Fibroblast of lung (primary cell): ENCODE results near the gene EPHB1. TPM values are rescaled to one million over a fixed set of nuclear protein-coding genes. Genes with fewer than 3 reads are reported as not detected.

Experiments used
- DNase-seq, 2 donors: peaks; one replicate each; pipeline versions ENCODE4 v3.0.0 to v3.0.0-alpha.2; 2010; ENCODE audit warnings: low read depth in 2 of 2
- H2AFZ ChIP-seq: 2 replicates; pipeline ENCODE4 v1.5.1; 2012; ENCODE audit warnings: low read length, control low read depth, inconsistent platforms
- H3K27ac ChIP-seq: 2 replicates; pipeline ENCODE4 v1.5.1; 2011; ENCODE audit warnings: low read length, control low read depth; ENCODE audit not compliant: insufficient read depth
- H3K27me3 ChIP-seq: 2 replicates; pipeline ENCODE4 v1.5.1; 2011; ENCODE audit warnings: mild to moderate bottlenecking, low read length; ENCODE audit not compliant: control insufficient read depth, insufficient read depth
- H3K36me3 ChIP-seq: 2 replicates; pipeline ENCODE4 v1.5.1; 2011; ENCODE audit warnings: low read length; ENCODE audit not compliant: control insufficient read depth, insufficient read depth
- H3K4me1 ChIP-seq: 2 replicates; pipeline ENCODE4 v1.5.1; 2011; ENCODE audit warnings: low read length; ENCODE audit not compliant: control insufficient read depth, insufficient read depth; ENCODE audit errors: extremely low read depth
- H3K4me2 ChIP-seq: 2 replicates; pipeline ENCODE4 v1.5.1; 2011; ENCODE audit warnings: low read length, control low read depth; ENCODE audit not compliant: insufficient read depth; ENCODE audit errors: extremely low read depth
- H3K4me3 ChIP-seq, 4 experiments: fragments of 200-600 bp in 1 of 4; sonication (generic) in 1 of 4; replicated peaks in 1 of 4; 2 replicates each; pipeline ENCODE4 v1.5.1; 2011 to 2016; ENCODE audit warnings: low read length in 4 of 4, low read depth in 3 of 4, mild to moderate bottlenecking in 3 of 4, control low read depth in 2 of 4, inconsistent platforms in 1 of 4, mixed read lengths in 1 of 4; ENCODE audit not compliant: insufficient read depth in 1 of 4; ENCODE audit errors: control extremely low read depth in 1 of 4
- H3K79me2 ChIP-seq: 2 replicates; pipeline ENCODE4 v1.5.1; 2012; ENCODE audit warnings: mild to moderate bottlenecking, low read length, inconsistent platforms; ENCODE audit not compliant: control insufficient read depth, insufficient read depth
- H3K9ac ChIP-seq: 2 replicates; pipeline ENCODE4 v1.5.1; 2011; ENCODE audit warnings: mild to moderate bottlenecking, low read length, control low read depth; ENCODE audit not compliant: insufficient read depth
- H3K9me3 ChIP-seq: 2 replicates; pipeline ENCODE4 v1.5.1; 2012; ENCODE audit warnings: low read depth, low read length; ENCODE audit not compliant: control insufficient read depth, insufficient read depth
- H4K20me1 ChIP-seq: 2 replicates; pipeline ENCODE4 v1.5.1; 2011; ENCODE audit warnings: low read length; ENCODE audit not compliant: control insufficient read depth, insufficient read depth; ENCODE audit errors: extremely low read depth
- CTCF ChIP-seq, 2 donors: IDR thresholded peaks in 1 of 2; conservative IDR thresholded peaks in 1 of 2; 1 replicate in 1 of 2; 2 replicates in 1 of 2; pipeline ENCODE4 v1.5.1; 2011 to 2012; ENCODE audit warnings: low read length in 2 of 2, control low read depth in 1 of 2, inconsistent platforms in 1 of 2, low read depth in 1 of 2, mild to moderate bottlenecking in 1 of 2
- EZH2 ChIP-seq: IDR thresholded peaks from 2 replicates; pipeline ENCODE4 v1.5.1; 2012; ENCODE audit warnings: low read length, control low read depth, mild to moderate bottlenecking; ENCODE audit errors: missing control alignments
- polyA plus RNA-seq, 2 donors: library from polyadenylated mRNA; depleted of rRNA in 1 of 2; stranded (reverse) in 1 of 2; unstranded in 1 of 2; fragments of >200 nt; gene quantifications; 2 replicates each; pipeline ENCODE4 v1.2.1, GENCODE V29; 2011 to 2012; ENCODE audit warnings: missing spikeins in 1 of 2
- total RNA-seq: library from RNA; depleted of rRNA; stranded (reverse); fragments of >200 nt; gene quantifications from 2 replicates; pipeline ENCODE4 v1.2.1, GENCODE V29; 2014

Gene EPHB1
- total and polyA plus RNA-seq, 2 donors (not counting 1 experiment from before 2014, with no cell fraction given), result 0.14 to 0.50 TPM

- Histone ChIP-seq H4K20me1 (no peaks in the 10 kb centered on the region), H3K79me2 (no peaks in the 10 kb centered on the region), H3K9ac (no peak overlapping the region), H3K9me3 (no peaks in the 10 kb centered on the region), H3K4me2 (no peak overlapping the region), H3K27me3 (no peaks in the 10 kb centered on the region), H2AFZ (no peak overlapping the region), H3K4me3 (no peak overlapping the region), H3K4me1 (no peaks in the 10 kb centered on the region), H3K27ac (no peak overlapping the region), H3K36me3 (no peaks in the 10 kb centered on the region)
- TF ChIP-seq EZH2 (no peak), CTCF (conservative IDR thresholded peaks at IDR 0.05 in 1 of 2, IDR thresholded peaks at IDR 0.05 in 1 of 2; ENCODE audit: low read depth in 1 of 2, low read length in 2 of 2) (no peak)
- DNase-seq, result no peak
Measured at GRCh38 chr3:135118792-135119191, 323.7 kb downstream of the EPHB1 start.

GRCh38 chr3:135125171-135125801, 330.2 kb downstream of the EPHB1 start:
- Histone ChIP-seq H4K20me1 (no peaks in the 10 kb centered on the region), H3K9me3 (no peaks in the 10 kb centered on the region), H3K4me1 (no peaks in the 10 kb centered on the region), H3K9ac (no peak overlapping the region), H3K79me2 (no peaks in the 10 kb centered on the region), H2AFZ (no peak overlapping the region), H3K36me3 (no peaks in the 10 kb centered on the region), H3K4me3 (no peak overlapping the region), H3K4me2 (no peak overlapping the region), H3K27me3 (no peaks in the 10 kb centered on the region), H3K27ac (no peak overlapping the region)
- DNase-seq, result peak; percentile 5 to 26
- no peak for TF ChIP-seq EZH2
- no peak for TF ChIP-seq CTCF (conservative IDR thresholded peaks at IDR 0.05 in 1 of 2, IDR thresholded peaks at IDR 0.05 in 1 of 2; ENCODE audit: low read depth in 1 of 2, low read length in 2 of 2)

GRCh38 chr3:135127946-135128470, 332.9 kb downstream of the EPHB1 start:
- TF ChIP-seq EZH2 (no peak), CTCF (conservative IDR thresholded peaks at IDR 0.05 in 1 of 2, IDR thresholded peaks at IDR 0.05 in 1 of 2; ENCODE audit: low read depth in 1 of 2, low read length in 2 of 2) (no peak)
- Histone ChIP-seq H3K4me1 (no peaks in the 10 kb centered on the region), H4K20me1 (no peaks in the 10 kb centered on the region), H3K4me2 (no peak overlapping the region), H3K36me3 (no peaks in the 10 kb centered on the region), H3K79me2 (no peaks in the 10 kb centered on the region), H3K27me3 (no peaks in the 10 kb centered on the region), H3K4me3 (no peak overlapping the region), H2AFZ (no peak overlapping the region), H3K27ac (no peak overlapping the region), H3K9ac (no peak overlapping the region), H3K9me3 (no peaks in the 10 kb centered on the region)
- DNase-seq, result no peak
